ENCODE measurements around the gene KPNA1. TPM values are rescaled to one million over a fixed set of nuclear protein-coding genes. Genes with fewer than 3 reads are reported as not detected.
"Not testable (repeated sequence)": the region's sequence is repeated elsewhere in the genome, so short reads cannot be mapped to it uniquely, and the experiment has no call there.

KPNA1 gene
- total RNA-seq, 1 experiment from 2014 or later, result 28.9 TPM

DNA sequence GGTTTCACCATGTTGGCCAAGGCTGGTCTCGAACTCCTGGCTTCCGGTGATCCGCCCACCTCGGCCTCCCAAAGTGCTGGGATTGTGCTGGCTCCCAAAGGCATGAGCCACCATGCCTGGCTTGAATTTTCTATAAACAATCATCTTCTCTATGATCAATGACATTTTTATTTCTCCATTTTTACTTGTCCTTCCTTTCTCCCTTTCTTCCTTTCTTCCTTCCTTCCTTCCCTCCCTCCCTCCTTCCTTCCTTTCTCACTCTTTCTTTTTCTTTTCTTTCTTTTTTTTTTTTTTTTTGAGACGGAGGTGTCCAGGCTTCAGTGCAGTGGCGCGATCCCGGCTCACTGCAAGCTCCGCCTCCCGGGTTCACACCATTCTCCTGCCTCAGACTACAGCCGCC, 8.6 kb upstream of the KPNA1 start:
- no peak for DNase-seq (ENCODE audit: extremely low read depth, low read depth)

DNA sequence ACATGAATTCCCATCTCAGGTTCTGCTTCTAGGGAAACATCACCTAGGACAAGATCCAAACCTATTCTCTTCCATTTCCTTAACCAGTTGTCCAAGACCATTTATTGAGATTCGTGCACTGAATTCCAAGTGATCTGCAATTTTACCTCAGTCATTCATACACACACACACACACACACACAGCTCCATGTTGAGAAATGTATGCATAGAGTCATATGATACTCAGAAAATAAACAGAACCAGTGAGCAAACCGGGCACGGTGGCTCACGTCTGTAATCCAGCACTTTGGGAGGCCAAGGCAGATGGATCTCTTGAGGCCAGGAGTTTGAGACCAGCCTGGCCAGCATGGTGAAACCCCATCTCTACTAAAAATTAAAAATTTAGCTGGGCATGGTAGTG, 6.1 kb upstream of the KPNA1 start:
- no peak for DNase-seq (ENCODE audit: extremely low read depth, low read depth)

DNA sequence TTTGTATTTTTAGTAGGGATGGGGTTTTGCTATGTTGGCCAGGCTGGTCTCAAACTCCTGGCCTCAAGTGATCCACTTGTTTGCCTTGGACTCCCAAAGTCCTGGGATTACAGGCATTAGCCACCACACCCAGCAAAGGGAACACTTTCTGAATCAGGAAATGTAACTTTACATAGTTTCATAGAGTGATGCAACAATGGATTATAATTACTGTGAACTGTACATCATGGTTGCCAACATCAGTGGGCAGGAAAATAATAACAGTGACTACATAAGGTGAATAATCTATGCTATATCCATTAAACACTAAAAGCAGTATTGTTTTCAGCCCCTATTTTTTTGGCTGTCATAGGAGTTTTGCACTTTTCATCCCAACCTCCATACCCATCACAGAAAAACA, 5.0 kb upstream of the KPNA1 start:
- DNase-seq (ENCODE audit: extremely low read depth, low read depth), result no peak

DNA sequence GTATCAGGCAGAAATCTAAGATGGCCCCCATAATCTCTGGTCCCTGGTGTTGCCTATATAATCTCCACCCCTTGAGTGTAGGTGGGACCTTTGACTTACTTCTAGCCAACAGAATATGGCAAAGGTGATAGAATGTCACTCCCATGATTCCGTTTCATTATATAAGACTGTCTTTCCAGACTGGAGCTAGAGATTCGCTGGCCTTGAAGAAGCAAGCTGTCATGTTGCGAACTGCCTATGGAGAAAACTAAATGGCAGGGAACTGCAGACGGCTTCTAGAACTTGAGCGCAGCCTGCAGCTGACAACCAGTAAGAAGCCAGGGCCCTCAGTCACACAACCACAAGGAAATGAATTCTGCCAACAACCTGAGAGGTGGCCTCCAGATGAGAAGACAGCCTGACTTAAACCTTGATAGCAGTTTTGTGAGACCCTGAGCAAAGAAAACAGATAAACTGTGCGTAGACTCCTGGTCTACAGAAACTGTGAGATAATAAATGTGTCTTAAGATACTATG, 2.2 kb upstream of the KPNA1 start:
- DNase-seq (ENCODE audit: extremely low read depth, low read depth), result no peak

DNA sequence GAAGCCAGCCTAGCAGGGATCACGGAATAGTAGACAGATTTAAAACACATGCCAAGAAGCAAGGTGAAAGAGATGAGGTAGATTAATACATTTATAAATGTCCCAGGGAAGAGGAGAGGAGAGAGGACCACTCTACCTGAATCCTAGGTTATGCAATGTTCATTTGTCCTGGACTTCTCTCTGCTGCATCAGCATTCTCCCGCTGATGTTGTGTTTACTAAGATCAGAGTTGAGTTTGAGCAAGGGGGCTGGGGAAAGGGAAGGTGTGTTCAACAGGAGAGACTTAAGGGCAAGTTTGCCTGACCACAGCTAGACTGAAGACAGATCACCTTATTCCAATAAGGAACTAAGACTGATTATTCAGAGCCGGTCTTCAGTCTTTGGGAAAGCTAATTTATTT, 1.1 kb upstream of the KPNA1 start:
- no peak for DNase-seq (ENCODE audit: extremely low read depth, low read depth)

DNA sequence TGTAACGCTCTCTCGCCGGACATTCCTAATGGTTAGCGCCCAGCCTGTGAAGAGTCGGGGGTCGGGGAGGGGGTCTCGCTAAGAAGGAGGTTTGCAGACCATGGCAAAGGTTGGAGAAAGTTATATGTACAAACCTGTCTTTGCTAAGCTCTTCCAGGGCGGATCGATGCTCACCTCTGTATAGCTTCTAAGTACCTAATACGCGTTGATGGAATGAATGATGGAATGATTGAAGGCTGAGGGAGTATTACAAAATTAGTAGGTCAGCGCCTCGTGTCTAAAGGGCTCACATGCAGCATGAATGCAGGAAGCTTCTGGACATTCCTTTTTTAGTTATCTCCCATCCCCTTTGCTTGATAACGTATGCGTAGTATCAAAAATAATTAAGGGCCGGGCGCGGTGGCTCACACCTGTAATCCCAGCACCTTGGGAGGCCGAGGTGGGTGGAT, 305 bp upstream of the KPNA1 start:
- DNase-seq (ENCODE audit: extremely low read depth, low read depth), result no peak

DNA sequence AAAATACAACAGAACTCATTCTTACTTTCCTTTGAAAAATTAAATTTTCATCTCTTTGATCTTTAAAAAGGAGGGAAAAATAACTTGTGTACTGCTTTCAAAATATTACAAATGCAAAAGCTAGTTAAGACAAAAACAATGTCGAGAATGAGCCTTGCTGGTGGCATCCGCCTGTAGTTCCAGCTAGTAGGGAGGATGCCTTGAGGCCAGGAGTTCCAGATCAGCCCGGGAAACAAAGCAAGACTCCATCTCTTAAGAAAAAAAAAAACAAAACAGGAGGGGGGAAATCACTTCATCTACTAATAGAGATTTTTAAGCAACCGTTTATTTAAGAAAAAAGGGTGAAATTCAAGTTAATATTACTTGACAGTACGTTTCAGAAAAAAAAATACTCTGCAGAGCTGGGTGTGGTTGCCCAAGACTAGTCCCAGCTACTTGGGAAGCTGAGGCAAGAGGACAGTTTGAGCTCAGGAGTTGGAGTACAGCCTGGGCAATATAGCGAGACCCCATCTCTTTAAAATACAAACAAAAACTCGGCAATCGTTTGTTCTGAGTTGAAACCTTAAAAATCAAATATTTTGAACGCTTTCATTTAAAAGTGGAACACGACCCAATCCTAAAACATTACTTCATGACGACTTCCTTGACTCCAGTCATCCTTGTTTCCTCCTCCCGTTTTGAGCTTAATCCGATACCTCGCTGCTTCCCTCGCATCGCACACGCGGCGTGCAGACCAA, 1.2 kb downstream of the KPNA1 start:
- no peak for DNase-seq (ENCODE audit: extremely low read depth, low read depth)

DNA sequence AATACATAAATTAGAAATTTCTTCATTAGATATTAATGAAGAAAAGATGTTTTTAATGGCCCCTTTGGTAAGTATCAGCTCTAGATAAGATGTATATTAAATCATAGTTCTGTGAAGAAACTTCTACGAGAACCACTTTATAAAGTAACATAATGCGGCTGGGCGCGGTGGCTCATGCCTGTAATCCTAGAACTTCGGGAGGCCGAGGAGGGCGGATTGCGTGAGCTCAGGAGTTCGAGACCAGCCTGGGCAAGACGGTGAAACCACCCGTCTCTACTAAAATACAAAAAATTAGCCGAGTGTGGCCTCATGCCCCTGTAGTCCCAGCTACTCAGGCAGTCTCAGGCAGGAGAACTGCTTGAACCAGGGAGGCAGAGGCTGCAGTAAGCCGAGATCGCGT, 2.5 kb downstream of the KPNA1 start:
- DNase-seq (ENCODE audit: extremely low read depth, low read depth), result no peak

DNA sequence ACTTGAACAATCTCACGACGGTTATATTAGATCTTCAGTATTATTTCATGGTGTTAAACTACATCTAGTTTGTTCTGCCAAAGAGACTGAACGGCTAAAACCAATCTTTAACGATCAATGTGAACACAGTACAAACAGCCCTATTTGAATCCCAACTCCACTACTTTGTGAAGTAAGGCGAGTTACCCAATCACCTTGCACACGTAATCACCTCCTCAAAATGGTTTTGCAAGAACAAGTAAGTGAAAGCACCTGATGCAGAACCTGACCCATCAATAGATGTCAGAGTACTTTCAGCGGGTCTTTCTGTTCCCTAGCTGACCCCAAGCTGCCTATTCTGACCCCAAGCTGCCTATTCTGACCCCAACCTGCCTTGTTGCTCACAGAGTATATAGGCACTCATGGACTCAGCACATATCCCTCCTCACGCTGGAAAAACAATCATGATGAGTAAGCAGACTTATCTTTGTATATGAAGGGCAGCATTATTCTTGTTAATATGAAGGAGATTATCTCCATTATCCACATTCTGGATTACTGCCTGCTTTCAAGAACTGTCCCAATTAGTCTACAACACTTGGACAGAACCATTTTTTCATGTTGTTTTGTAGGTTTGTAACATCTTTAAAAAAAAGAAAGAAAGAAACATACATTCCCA, 3.7 kb downstream of the KPNA1 start:
- no peak for DNase-seq (ENCODE audit: extremely low read depth, low read depth)

DNA sequence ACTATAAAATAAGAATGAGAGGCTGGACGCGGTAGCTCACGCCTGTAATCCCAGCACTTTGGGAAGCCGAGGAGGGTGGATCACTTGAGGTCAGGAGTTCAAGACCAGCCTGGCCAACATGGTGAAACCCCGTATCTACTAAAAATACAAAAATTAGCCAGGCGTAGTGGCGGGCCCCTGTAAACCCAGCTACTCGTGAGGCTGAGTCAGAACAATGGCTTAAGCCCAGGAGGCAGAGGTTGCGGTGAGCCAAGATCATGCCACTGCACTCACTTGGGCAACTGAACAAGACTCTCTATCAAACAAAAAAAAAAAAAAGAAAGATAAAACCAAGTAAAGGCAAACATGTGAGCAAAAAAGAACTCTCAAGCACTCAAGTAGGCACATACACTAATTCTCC, 5.8 kb downstream of the KPNA1 start:
- DNase-seq (ENCODE audit: extremely low read depth, low read depth), result not testable (repeated sequence)

DNA sequence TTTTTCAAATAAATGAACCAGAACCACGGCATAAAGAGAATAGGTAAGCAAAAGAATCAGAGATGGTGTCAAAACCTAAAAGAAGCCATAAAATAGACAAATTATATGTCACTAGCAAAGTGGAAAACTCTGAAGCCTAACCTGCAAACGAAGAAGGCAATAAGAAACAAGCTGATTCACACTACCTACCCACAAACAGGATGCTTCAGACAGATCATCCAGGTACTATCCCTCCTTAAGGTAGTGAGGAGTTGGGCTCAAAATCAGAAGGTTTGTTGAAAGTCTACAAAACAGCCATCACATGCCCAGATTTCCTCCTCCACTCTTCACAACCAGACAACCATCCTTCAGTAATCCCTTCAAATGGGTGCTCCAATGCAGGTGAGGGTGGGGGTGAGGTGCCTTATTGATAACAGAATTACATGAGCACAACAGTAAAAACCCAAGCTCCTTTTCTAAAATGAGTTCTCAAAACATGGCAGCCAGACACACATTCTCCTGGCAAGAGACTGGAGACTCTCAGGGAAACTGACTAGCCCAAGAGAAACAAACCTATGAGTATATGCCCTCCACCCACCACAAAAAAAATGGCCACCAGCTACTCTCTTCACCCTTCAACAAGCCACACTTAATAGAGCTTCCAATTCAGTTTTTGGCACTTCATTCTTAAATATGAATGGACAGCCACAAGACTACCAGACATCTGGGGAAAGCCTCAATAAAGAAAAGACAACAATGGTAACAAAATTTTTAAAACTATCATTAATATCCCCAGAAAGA, 6.4 kb downstream of the KPNA1 start:
- DNase-seq (ENCODE audit: extremely low read depth, low read depth), result no peak

DNA sequence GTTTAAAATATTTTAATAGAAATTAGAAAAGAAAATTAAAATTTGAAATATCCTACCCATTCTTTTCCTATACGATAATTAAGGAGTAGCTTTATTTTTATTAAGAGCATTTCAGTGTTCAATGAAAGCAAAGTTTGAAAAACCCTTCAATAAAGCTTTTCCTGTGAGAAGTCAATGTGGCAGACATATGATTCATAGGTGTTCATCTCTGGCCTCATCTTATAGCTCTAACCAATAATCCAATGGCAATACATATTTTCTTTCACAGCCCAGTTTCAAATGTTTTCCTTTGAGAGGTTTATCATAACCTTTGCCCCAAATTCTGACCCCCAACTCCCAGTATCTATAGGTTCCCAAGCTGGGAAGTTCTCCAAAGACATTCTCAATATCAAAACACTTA, 8.3 kb downstream of the KPNA1 start:
- DNase-seq (ENCODE audit: extremely low read depth, low read depth), result no peak

DNA sequence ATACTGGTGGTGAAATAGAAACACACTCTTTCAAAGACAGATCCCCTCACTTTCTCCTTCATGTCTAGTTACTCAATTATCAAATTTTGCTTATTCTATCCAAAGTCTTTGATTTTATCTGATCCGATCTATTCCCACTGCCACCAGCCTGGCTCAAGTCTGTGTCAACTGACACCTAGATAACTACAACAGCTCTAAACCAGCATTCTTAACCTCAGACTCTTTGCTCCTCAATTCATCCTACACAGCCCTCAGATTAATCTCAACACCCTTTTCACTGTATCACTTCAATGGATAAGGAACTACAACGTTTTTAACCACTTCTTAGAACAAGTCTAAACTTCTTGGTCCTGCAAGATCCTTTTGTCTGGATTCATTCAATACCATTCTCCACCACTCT, 9.1 kb downstream of the KPNA1 start:
- no peak for DNase-seq (ENCODE audit: extremely low read depth, low read depth)

DNA sequence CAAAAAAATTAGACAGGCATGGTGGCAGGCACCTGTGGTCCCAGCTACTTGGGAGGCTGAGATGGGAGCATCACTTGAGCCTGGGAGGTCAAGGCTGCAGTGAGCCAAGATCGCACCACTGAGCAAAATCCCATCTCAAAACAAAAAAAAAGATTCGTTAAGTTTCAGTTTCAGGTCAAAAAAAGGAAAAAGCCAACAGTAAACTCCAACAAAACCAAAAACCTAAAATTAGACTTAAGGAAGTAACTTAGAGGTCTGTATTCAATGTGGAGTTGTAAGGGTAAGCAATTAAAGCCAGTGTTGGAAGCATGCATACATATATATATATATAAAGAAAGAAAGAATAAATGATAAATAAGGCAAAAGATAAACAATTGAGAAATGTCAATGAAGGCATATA, 11.8 kb downstream of the KPNA1 start:
- DNase-seq (ENCODE audit: extremely low read depth, low read depth), result no peak

DNA sequence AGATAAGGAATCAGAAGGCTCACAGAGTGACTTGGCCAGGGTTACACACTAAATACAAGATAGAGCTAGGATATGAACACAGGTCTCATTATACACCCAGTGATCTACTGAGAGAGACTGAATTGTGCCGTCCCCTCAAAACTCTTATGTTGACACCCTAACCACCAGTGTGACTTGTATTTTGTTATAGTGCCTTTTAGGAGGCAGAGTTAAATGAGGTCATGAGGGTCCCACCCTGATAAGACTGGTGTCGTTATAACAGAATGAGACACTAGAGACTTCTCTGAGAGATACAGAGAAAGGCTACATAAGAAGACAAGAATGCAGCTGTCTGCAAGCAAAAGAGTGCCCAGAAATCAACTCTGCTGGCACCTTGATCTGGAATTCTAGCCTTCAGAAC, 12.6 kb downstream of the KPNA1 start:
- no peak for DNase-seq (ENCODE audit: extremely low read depth, low read depth)

DNA sequence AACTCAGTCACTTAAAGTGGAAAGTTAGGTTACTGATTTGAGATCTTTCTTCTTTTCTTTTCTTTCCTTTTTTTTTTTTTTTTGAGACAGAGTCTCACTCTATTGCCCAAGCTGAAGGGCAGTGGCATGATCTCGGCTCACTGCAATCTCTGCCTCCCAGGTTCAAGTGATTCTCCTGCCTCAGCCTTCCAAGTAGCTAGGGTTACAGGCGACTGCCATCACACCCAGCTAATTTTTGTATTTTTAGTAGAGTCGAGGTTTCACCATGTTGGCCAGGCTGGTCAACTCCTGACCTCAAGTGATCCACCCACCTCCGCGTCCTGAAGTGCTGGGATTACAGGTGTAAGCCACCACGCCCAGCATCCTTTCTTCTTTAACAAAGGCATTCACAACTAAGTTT, 13.8 kb downstream of the KPNA1 start:
- not testable (repeated sequence) for DNase-seq (ENCODE audit: extremely low read depth, low read depth)

DNA sequence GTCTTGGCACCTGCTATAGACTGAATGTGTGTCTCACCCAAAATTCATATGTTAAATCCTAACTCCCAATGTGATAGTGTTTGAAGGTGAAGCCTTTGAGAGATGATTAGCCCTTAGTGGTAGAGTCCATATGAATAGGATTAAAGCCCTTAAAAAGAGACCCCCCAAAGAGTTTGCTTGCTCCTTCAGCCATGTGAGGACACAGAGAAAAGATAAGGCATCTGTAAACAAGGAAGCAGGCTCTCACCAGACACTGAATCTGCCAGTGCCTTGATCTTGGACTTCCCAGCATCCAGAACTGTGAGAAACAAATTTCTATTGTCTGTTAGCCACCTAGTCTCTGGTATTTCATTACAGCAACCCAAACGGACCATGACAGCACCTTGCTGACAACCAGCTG, 16.6 kb downstream of the KPNA1 start:
- no peak for DNase-seq (ENCODE audit: extremely low read depth, low read depth)

DNA sequence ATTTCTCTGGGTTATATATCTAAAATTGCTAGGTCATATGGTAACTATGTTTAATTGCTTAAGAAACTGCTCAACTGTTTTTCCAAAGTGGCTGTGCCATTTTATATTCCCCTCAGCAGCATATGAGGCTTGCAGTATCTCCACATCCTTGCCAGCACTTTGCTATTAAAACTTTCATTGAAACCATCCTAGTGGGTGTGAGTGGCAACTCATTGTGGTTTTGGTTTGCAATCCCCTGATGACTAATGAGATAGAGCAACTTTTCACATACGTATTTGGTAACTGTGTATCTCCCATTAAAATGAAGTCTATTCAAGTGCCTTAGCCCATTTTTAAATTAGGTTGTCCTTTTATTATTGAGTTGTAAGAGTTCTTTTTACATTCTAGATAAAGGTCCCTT, 17.3 kb downstream of the KPNA1 start:
- DNase-seq (ENCODE audit: extremely low read depth, low read depth), result no peak

DNA sequence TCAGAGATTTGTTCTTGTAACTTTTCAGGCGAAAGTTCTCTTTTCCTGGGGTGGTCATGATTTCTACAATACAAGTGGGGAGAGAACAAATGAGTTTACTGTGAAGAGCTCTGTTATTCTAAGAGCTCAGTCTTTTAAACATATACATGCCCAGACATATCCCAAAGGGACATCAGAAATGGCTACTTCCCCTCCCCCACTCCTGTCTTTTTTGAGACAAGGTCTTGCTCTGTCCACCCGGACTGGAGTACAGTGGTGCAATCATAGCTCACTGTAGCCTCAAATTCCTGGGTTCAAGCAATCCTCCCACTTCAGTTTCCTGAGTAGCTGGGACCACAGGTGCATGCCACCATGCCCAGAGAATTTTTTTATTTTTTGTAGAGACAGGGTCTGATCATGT, 18.2 kb downstream of the KPNA1 start:
- DNase-seq (ENCODE audit: extremely low read depth, low read depth), result no peak

DNA sequence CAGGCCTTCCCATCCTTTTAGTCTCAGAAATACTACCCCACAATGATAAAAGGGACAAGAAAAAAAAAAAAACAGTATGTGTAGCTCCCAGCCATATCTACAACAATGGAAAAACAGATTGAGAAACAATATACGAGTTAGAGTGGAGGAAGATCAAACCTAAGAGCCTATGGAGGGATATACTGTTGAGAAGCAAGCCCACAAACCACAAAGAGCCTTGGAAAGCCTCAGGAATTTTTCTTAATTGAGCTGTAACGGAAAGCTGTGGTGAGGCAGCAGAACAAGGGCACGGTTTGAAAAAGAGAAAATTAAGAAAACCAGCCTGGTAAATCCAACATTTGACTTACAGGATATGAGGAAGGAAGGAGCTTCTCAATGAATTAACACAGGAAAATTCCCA, 21.4 kb downstream of the KPNA1 start:
- DNase-seq (ENCODE audit: extremely low read depth, low read depth), result no peak

DNA sequence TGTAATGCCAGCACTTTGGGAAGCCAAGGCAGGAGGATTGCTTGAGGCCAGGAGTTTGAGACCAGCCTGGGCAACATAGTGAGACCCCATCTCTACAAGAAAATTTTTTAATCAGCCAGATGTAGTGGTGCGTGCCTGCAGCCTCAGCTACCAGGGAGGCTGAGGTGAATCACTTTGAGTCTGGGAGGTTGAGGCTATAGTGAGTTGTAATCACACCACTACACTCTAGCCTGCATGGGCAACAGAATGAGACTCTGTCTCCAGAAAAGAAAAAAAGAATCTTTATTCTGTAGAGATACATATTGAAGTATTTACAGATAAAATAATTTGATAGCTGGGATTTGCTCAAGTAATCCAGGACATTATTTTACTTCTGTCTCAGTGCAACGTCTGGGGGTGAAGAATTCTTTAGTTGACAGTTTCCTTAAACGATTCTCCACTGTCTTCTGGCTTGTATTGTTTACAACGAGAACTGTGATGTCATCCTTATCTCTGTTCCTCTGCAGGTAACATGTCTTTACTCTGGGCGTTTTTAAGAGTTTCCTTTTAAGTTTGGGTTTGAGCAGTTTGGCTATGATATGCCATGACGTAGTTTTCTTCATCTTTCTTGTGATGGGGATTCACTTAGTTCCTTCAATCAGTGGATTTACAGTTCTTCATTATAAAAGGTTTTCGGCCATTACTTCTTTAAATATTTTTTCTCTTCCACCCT, 26.3 kb downstream of the KPNA1 start:
- DNase-seq (ENCODE audit: extremely low read depth, low read depth), result no peak
